HepG2 (cell line): ENCODE data around the gene OR6C2. TPM values are rescaled to one million over a fixed set of nuclear protein-coding genes. Genes with fewer than 3 reads are reported as not detected.
A peak's percentile ranks its signal among the peaks of the same experiment; 100 is the strongest.
"Not testable (repeated sequence)": the region's sequence is repeated elsewhere in the genome, so short reads cannot be mapped to it uniquely, and the experiment has no call there.

Experiments used
- ATAC-seq: fragments of 200-7000 bp; cut with Tn5 transposase; 3 replicates; pipeline ENCODE4 v1.9.1; 2020; ENCODE audit warnings: mild to moderate bottlenecking, moderate library complexity
- BruUV-seq: library from RNA; stranded (reverse); fragments of 400-500 nt; replicated peaks from 2 replicates; lab custom pipeline; 2021; lab: Mats Ljungman, UMichigan
- CTCF ChIA-PET: fragments of 300-600 bp; formaldehyde crosslinking; extraction: SDS; loops from one replicate; lab custom pipeline; 2021; ENCODE audit warnings: low total read pairs, inconsistent platforms, low intra/inter-chr PET ratio; lab: Yijun Ruan, JAX
- POLR2A ChIA-PET: fragments of 350-600 bp; sonication (Branson Sonifier 250); formaldehyde crosslinking; loops from one replicate; lab custom pipeline; 2020; ENCODE audit warnings: antibody characterized with exemption, inconsistent platforms; lab: Yijun Ruan, JAX
- DNase-seq: peaks from one replicate; pipeline ENCODE4 v3.0.0-alpha.2; 2015; ENCODE audit warnings: low spot score
- FAIRE-seq: peaks from 3 replicates; lab custom pipeline; 2011; peaks lifted over from hg19 to GRCh38; lab: Jason Lieb, UNC
- H2AFZ ChIP-seq: one replicate; pipeline ENCODE4 v1.6.1; 2011; ENCODE audit warnings: low read length, inconsistent platforms
- H3K27ac ChIP-seq: fragments of 300-600 bp; 3 replicates; pipeline ENCODE4 v1.8.0; 2011; ENCODE audit warnings: mixed run types, mild to moderate bottlenecking, mixed read lengths, low read length, inconsistent platforms; ENCODE audit not compliant: insufficient read depth; ENCODE audit errors: extremely low read length
- H3K27me3 ChIP-seq, 2 experiments: fragments of 200-600 bp in 1 of 2; 2 replicates in 1 of 2; 3 replicates in 1 of 2; pipeline versions ENCODE4 v1.6.0 to v1.8.0; 2011; ENCODE audit warnings: low read length in 2 of 2, mild to moderate bottlenecking in 2 of 2, moderate library complexity in 2 of 2, inconsistent platforms in 1 of 2; ENCODE audit not compliant: insufficient read depth in 2 of 2, control insufficient read depth in 1 of 2
- H3K36me3 ChIP-seq, 2 experiments: fragments of 200-600 bp in 1 of 2; replicated peaks in 1 of 2; 2 replicates in 1 of 2; 3 replicates in 1 of 2; pipeline versions ENCODE4 v1.5.1 to v1.8.0; 2011; ENCODE audit warnings: low read length in 2 of 2, inconsistent platforms in 1 of 2; ENCODE audit not compliant: insufficient read depth in 2 of 2, control insufficient read depth in 1 of 2
- H3K4me1 ChIP-seq: 2 replicates; pipeline ENCODE4 v1.5.1; 2012; ENCODE audit warnings: low read length, inconsistent platforms; ENCODE audit not compliant: insufficient read depth
- H3K4me2 ChIP-seq: 2 replicates; pipeline ENCODE4 v1.6.0; 2011; ENCODE audit warnings: low read depth, low read length, inconsistent platforms
- H3K4me3 ChIP-seq, 3 experiments: fragments of 200-600 bp in 1 of 3; sonication (generic), shearing (Covaris generic) in 1 of 3; replicated peaks in 1 of 3; 2 replicates each; pipeline ENCODE4 v1.5.1; 2011 to 2016; ENCODE audit warnings: low read length in 3 of 3, inconsistent platforms in 2 of 3, low read depth in 2 of 3, mild to moderate bottlenecking in 2 of 3, control low read depth in 1 of 3, mixed read lengths in 1 of 3; ENCODE audit not compliant: insufficient read depth in 1 of 3
- H3K79me2 ChIP-seq: one replicate; pipeline ENCODE4 v1.6.1; 2011; ENCODE audit warnings: low read length, inconsistent platforms; ENCODE audit not compliant: insufficient read depth
- H3K9ac ChIP-seq: 2 replicates; pipeline ENCODE4 v1.6.0; 2011; ENCODE audit warnings: mild to moderate bottlenecking, low read depth, low read length, inconsistent platforms; ENCODE audit not compliant: insufficient read depth
- H3K9me3 ChIP-seq: 2 replicates; pipeline ENCODE4 v1.5.1; 2012; ENCODE audit warnings: mild to moderate bottlenecking, low read length
- H4K20me1 ChIP-seq: 2 replicates; pipeline ENCODE4 v1.6.0; 2011; ENCODE audit warnings: inconsistent platforms, mild to moderate bottlenecking, low read length, moderate library complexity; ENCODE audit not compliant: insufficient read depth
- CTCF ChIP-seq: sonication (generic); formaldehyde crosslinking; IDR thresholded peaks from 2 replicates; pipeline ENCODE4 v1.5.0; 2020; ENCODE audit warnings: mild to moderate bottlenecking, missing genetic modification reagents, moderate library complexity
- GABPB1 ChIP-seq: IDR thresholded peaks from 2 replicates; pipeline ENCODE4 v1.6.1; 2016; ENCODE audit warnings: mild to moderate bottlenecking, missing genetic modification reagents, moderate library complexity, missing compliant biosample characterization
- NR2C2 ChIP-seq: sonication (generic); formaldehyde crosslinking; IDR thresholded peaks from 2 replicates; pipeline ENCODE4 v1.4.0; 2020; ENCODE audit warnings: missing genetic modification reagents, mild to moderate bottlenecking, moderate library complexity, borderline replicate concordance
- NR2F6 ChIP-seq, 2 experiments: IDR thresholded peaks; 2 replicates each; pipeline ENCODE4 v1.6.1; 2016; ENCODE audit warnings: antibody characterized with exemption in 1 of 2, mild to moderate bottlenecking in 1 of 2
- STAG1 ChIP-seq: sonication (generic); formaldehyde crosslinking; IDR thresholded peaks from 2 replicates; pipeline ENCODE4 v1.4.0; 2020; ENCODE audit warnings: missing genetic modification reagents
- TFAP4 ChIP-seq: sonication (generic); IDR thresholded peaks from 2 replicates; pipeline ENCODE4 v1.6.1; 2016; ENCODE audit warnings: low read depth, borderline replicate concordance
- ZNF687 ChIP-seq: sonication (generic); formaldehyde crosslinking; IDR thresholded peaks from 2 replicates; pipeline ENCODE4 v1.5.1; 2020; ENCODE audit warnings: mild to moderate bottlenecking, missing genetic modification reagents, moderate library complexity
- WGBS: methylation state at CpG from one replicate; pipeline ENCODE4 v1.1.6; 2017; ENCODE audit warnings: low lambda C conversion rate; 5-methylcytosine and 5-hydroxymethylcytosine counted together
- in situ Hi-C: cut with HindIII; loops from 2 replicates; pipeline ENCODE4 v1.10.0; 2017; ENCODE audit warnings: low pct_unique_long_range_greater_than_20kb; ENCODE audit not compliant: extremely low pct_ligation_motif_present
- intact Hi-C: fragments of 100-400 bp; cut with micrococcal nuclease; formaldehyde crosslinking; loops from one replicate; pipeline ENCODE4 v1.10.0; 2022; ENCODE audit not compliant: unreplicated experiment
- polyA plus RNA-seq, 8 experiments: library from polyadenylated mRNA; depleted of rRNA in 3 of 8; stranded (reverse) in 7 of 8; unstranded in 1 of 8; fragments of >200 nt; fragmentation: Illumina TruSeq in 4 of 8; extraction: Trizol in 4 of 8; gene quantifications; 2 replicates each; pipeline versions ENCODE4 v1.2.1 to v1.2.3, GENCODE V29; 2011 to 2016; ENCODE audit warnings: low read depth in 4 of 8, missing spikeins in 1 of 8, mixed read lengths in 1 of 8; ENCODE audit not compliant: insufficient read depth in 1 of 8
- total RNA-seq, 5 experiments: library from RNA; depleted of rRNA; stranded (reverse); fragments of >200 nt; fragmentation: Illumina TruSeq; extraction: Trizol; gene quantifications; 2 replicates each; pipeline ENCODE4 v1.2.3, GENCODE V29; 2016; ENCODE audit warnings: low read depth in 1 of 5

Gene OR6C2
- total and polyA plus RNA-seq, 2 of the 13 experiments (the other 11 are each of a cell fraction or from before 2014, with no cell fraction given), result not detected

GRCh38 chr12:55413498-55414388 is 30.1 kb upstream of the OR6C2 start:
- TF ChIP-seq CTCF (CRISPR knock-in tag) (peak; percentile 17; the same call in 1 of the 2 replicates), STAG1 (CRISPR knock-in tag) (peak; percentile 28)
- FAIRE-seq, H3K27ac ChIP-seq, H3K4me3 ChIP-seq, CTCF ChIA-PET, in situ Hi-C loops, H3K27me3 ChIP-seq, POLR2A ChIA-PET, H2AFZ ChIP-seq, H3K4me2 ChIP-seq, H3K9ac ChIP-seq, BruUV-seq, DNase-seq, intact Hi-C loops, H3K36me3 ChIP-seq, H4K20me1 ChIP-seq, H3K79me2 ChIP-seq, H3K4me1 ChIP-seq, H3K9me3 ChIP-seq: not testable (repeated sequence)
- peak; percentile 60 for ATAC-seq
- 100% methylated on average over 2 of the region's 6 CpGs for WGBS

GRCh38 chr12:55414396-55414823 is 29.5 kb upstream of the OR6C2 start:
- POLR2A ChIA-PET, result not testable (repeated sequence)

More at GRCh38 chr12:55414396-55414823, 29.5 kb upstream of the OR6C2 start:
- H3K9ac ChIP-seq; H4K20me1 ChIP-seq; DNase-seq; H3K36me3 ChIP-seq; H3K4me1 ChIP-seq; BruUV-seq; H3K79me2 ChIP-seq; intact Hi-C loops; H2AFZ ChIP-seq; in situ Hi-C loops; H3K27ac ChIP-seq; H3K27me3 ChIP-seq; H3K9me3 ChIP-seq; CTCF ChIA-PET; TF ChIP-seq NR2F6 (IDR thresholded peaks at IDR 0.05): not testable (repeated sequence)
- H3K4me2 ChIP-seq, result peak overlapping the region; percentile 47
- peak; percentile 10; the same call in 1 of the 2 replicates for TF ChIP-seq ZNF687 (CRISPR knock-in tag)
- 0 out of 2 replicates have a peak, but pooled peaks have one; percentile 24 for TF ChIP-seq GABPB1 (CRISPR knock-in tag)
- TF ChIP-seq NR2F6 (CRISPR knock-in tag; IDR thresholded peaks at IDR 0.05), result peak; percentile 35; the same call in 1 of the 2 replicates
- peak; percentile 50; the same call in 1 of the 2 replicates for TF ChIP-seq NR2C2 (CRISPR knock-in tag)
- peak; percentile 65; the same call in 1 of the 2 replicates for TF ChIP-seq TFAP4
- FAIRE-seq (peak; percentile 15), ATAC-seq (peak; percentile 84)
- peak overlapping the region in 1 of 3 experiments; percentile 23; a peak in 1 of 6 replicates for H3K4me3 ChIP-seq
- WGBS, result no CpG with 5 or more reads among the region's 11 CpGs
